ENCODE data around the gene S1PR3.

Gene S1PR3

DNA sequence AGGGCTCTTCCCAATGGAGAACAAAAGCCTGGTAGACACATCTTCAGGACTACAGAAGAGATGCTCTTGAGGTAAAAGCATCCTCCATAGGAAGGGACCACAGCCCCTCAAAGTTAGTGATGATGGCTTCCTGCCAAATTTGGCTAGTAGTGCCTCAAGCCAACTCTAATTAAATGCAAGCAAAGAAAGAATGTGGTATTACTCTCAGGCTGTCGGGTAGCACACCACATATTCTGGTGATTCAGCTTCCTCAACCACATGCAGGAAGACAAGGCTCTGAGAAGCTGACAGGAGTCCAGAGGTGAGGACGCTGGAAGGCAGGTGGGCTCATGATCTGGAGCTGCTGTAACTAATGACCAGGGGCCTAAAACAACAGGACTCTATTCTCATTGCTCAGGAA is 37.2 kb upstream of the S1PR3 start:
- TF ChIP-seq EZH2 (optimal IDR thresholded peaks at IDR 0.05; ENCODE audit: low read depth, low read length): no peak
- no peak for TF ChIP-seq EZH2phosphoT487 (IDR thresholded peaks at IDR 0.05; ENCODE audit: low read length)
- TF ChIP-seq CTCF (IDR thresholded peaks at IDR 0.05; ENCODE audit: low read length): no peak
- no peak overlapping the region for H3K27ac ChIP-seq (ENCODE audit: low read length)
- no peaks in the 10 kb centered on the region for H3K79me2 ChIP-seq (ENCODE audit: low read length)
- H3K9me3 ChIP-seq (replicated peaks; ENCODE audit: insufficient read depth, low read length): no peaks in the 10 kb centered on the region
- no peak overlapping the region for H3K4me3 ChIP-seq (ENCODE audit: low read length)
- no peaks in the 10 kb centered on the region for H3K9me2 ChIP-seq (replicated peaks; ENCODE audit: insufficient read depth, low read length)
- H3K4me2 ChIP-seq (ENCODE audit: low read depth, low read length): no peak overlapping the region
- no peaks in the 10 kb centered on the region for H3K4me1 ChIP-seq (ENCODE audit: low read length)
- no peak overlapping the region for H3K9ac ChIP-seq (ENCODE audit: low read length)
- H3K36me3 ChIP-seq (replicated peaks; ENCODE audit: insufficient read depth, low read length): no peaks in the 10 kb centered on the region
- no peaks in the 10 kb centered on the region for H4K20me1 ChIP-seq (ENCODE audit: insufficient read depth, low read length)
- DNase-seq: no peak
- no peaks in the 10 kb centered on the region for H3F3A ChIP-seq (ENCODE audit: insufficient read depth, low read length)
- H3K27me3 ChIP-seq (replicated peaks; ENCODE audit: insufficient read depth, low read length): no peaks in the 10 kb centered on the region
- no peak overlapping the region for H2AFZ ChIP-seq (ENCODE audit: low read length)

- no peaks in the 10 kb centered on the region for H3K36me3 ChIP-seq (replicated peaks; ENCODE audit: insufficient read depth, low read length)
- H3K4me1 ChIP-seq (ENCODE audit: low read length): no peaks in the 10 kb centered on the region
- no peaks in the 10 kb centered on the region for H3K79me2 ChIP-seq (ENCODE audit: low read length)
- no peak overlapping the region for H3K27ac ChIP-seq (ENCODE audit: low read length)
- no peak overlapping the region for H3K4me2 ChIP-seq (ENCODE audit: low read depth, low read length)
- H3K9me2 ChIP-seq (replicated peaks; ENCODE audit: insufficient read depth, low read length): no peaks in the 10 kb centered on the region
- DNase-seq: no peak
- no peak for TF ChIP-seq EZH2 (optimal IDR thresholded peaks at IDR 0.05; ENCODE audit: low read depth, low read length)
- TF ChIP-seq CTCF (IDR thresholded peaks at IDR 0.05; ENCODE audit: low read length): no peak
- no peak overlapping the region for H3K9ac ChIP-seq (ENCODE audit: low read length)
- H3K9me3 ChIP-seq (replicated peaks; ENCODE audit: insufficient read depth, low read length): no peaks in the 10 kb centered on the region
- H3K4me3 ChIP-seq (ENCODE audit: low read length): no peak overlapping the region
- no peaks in the 10 kb centered on the region for H3F3A ChIP-seq (ENCODE audit: insufficient read depth, low read length)
- no peak overlapping the region for H2AFZ ChIP-seq (ENCODE audit: low read length)
- no peaks in the 10 kb centered on the region for H4K20me1 ChIP-seq (ENCODE audit: insufficient read depth, low read length)
- H3K27me3 ChIP-seq (replicated peaks; ENCODE audit: insufficient read depth, low read length): no peaks in the 10 kb centered on the region
These were observed 33.7 kb upstream of the S1PR3 start for GRCh38 chr9:88957526-88957925.

- H3K9me2 ChIP-seq (replicated peaks; ENCODE audit: insufficient read depth, low read length): no peaks in the 10 kb centered on the region
- no peak overlapping the region for H3K27ac ChIP-seq (ENCODE audit: low read length)
- no peak for DNase-seq
- H3F3A ChIP-seq (ENCODE audit: insufficient read depth, low read length): no peaks in the 10 kb centered on the region
- TF ChIP-seq EZH2 (optimal IDR thresholded peaks at IDR 0.05; ENCODE audit: low read depth, low read length) (no peak), CTCF (IDR thresholded peaks at IDR 0.05; ENCODE audit: low read length) (no peak), EZH2phosphoT487 (IDR thresholded peaks at IDR 0.05; ENCODE audit: low read length) (no peak)
- H2AFZ ChIP-seq (ENCODE audit: low read length): no peak overlapping the region
- H4K20me1 ChIP-seq (ENCODE audit: insufficient read depth, low read length): no peaks in the 10 kb centered on the region
- H3K36me3 ChIP-seq (replicated peaks; ENCODE audit: insufficient read depth, low read length): no peaks in the 10 kb centered on the region
- no peaks in the 10 kb centered on the region for H3K79me2 ChIP-seq (ENCODE audit: low read length)
- H3K4me1 ChIP-seq (ENCODE audit: low read length): no peaks in the 10 kb centered on the region
- H3K4me2 ChIP-seq (ENCODE audit: low read depth, low read length): no peak overlapping the region
- no peak overlapping the region for H3K9ac ChIP-seq (ENCODE audit: low read length)
- no peak overlapping the region for H3K4me3 ChIP-seq (ENCODE audit: low read length)
- H3K27me3 ChIP-seq (replicated peaks; ENCODE audit: insufficient read depth, low read length): no peaks in the 10 kb centered on the region
- H3K9me3 ChIP-seq (replicated peaks; ENCODE audit: insufficient read depth, low read length): no peaks in the 10 kb centered on the region
These were observed 31.4 kb upstream of the S1PR3 start for GRCh38 chr9:88959727-88960469.
